Body of pancreas (tissue), 4 donors: ENCODE data around the gene DNAH6. TPM values are rescaled to one million over a fixed set of nuclear protein-coding genes. Genes with fewer than 3 reads are reported as not detected.

Experiments used
- ATAC-seq: fragments of 150-250 bp; one replicate; pipeline ENCODE4 v1.9.1; 2016
- DNase-seq, 4 donors: peaks; one replicate each; pipeline ENCODE4 v3.0.0-alpha.2; 2019
- H3K27ac ChIP-seq, 4 donors: fragments of 200-600 bp; sonication (generic); 1 replicate in 3 of 4; 2 replicates in 1 of 4; pipeline versions ENCODE4 v1.5.1 to v1.6.1; 2016 to 2019; ENCODE audit warnings: mild to moderate bottlenecking in 1 of 4, mixed read lengths in 1 of 4, moderate library complexity in 1 of 4
- H3K27me3 ChIP-seq, 2 donors: fragments of 200-600 bp; sonication (generic); one replicate each; pipeline ENCODE4 v1.6.0; 2016; ENCODE audit warnings: mild to moderate bottlenecking in 1 of 2
- H3K36me3 ChIP-seq, 2 donors: fragments of 200-600 bp; sonication (generic); replicated peaks in 1 of 2; 2 replicates each; pipeline ENCODE4 v1.5.1; 2016; ENCODE audit warnings: low read depth in 2 of 2; ENCODE audit not compliant: insufficient read depth in 1 of 2
- H3K4me1 ChIP-seq: fragments of 200-600 bp; sonication (generic); one replicate; pipeline ENCODE4 v1.6.0; 2016
- H3K4me3 ChIP-seq, 2 donors: fragments of 200-600 bp; sonication (generic); 1 replicate in 1 of 2; 2 replicates in 1 of 2; pipeline ENCODE4 v1.5.1; 2016 to 2019
- H3K9me3 ChIP-seq, 3 donors: fragments of 200-600 bp; sonication (generic); 1 replicate in 2 of 3; 2 replicates in 1 of 3; pipeline ENCODE4 v1.5.1; 2016
- POLR2A ChIP-seq, 3 donors: fragments of 450-650 bp; IDR thresholded peaks; one replicate each; pipeline ENCODE4 v1.6.1; 2016; ENCODE audit warnings: antibody characterized with exemption in 3 of 3, mild to moderate bottlenecking in 2 of 3
- WGBS, 2 donors: methylation state at CpG; one replicate each; pipeline ENCODE4 v1.1.5; 2017; 5-methylcytosine and 5-hydroxymethylcytosine counted together
- intact Hi-C: fragments of 100-400 bp; cut with DNase I; formaldehyde crosslinking; loops from one replicate; pipeline ENCODE4 v1.15.1; 2023
- total RNA-seq, 2 donors: library from RNA; depleted of rRNA; stranded (reverse); fragments of >200 nt; gene quantifications; one replicate each; pipeline ENCODE4 v1.1.0, GENCODE V29; 2016
- TF ChIP-seq, protein P1 (sequence below), 7 experiments: fragments of 450-650 bp in 4 of 7; fragments of 200-600 bp in 3 of 7; sonication (generic) in 3 of 7; IDR thresholded peaks; one replicate each; pipeline ENCODE4 v1.5.1; 2016 to 2019; ENCODE audit warnings: antibody characterized with exemption in 7 of 7

DNAH6 gene
- total RNA-seq, 2 donors from 2014 or later, result 1.3 to 2.6 TPM

DNA sequence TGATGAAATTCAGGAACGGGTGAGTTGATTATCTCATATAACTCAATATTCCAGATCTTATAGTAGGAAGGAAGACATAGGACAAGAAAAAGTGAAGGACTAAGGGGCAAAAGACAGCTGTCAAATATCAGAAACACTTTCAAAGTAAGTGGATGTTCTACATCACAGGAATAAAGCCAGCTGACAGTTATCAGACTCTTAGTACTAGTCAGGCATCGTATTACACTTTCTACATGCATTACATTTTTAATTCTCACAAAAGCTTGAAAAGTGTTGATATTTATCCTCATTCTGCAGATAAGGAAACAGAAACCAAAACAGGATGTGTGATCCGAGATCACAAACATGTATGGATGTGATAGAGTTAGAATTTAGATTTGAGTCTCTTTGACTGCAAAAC, 63.4 kb downstream of the DNAH6 start:
- no peak for ATAC-seq
- H3K9me3 ChIP-seq, result no peaks in the 10 kb centered on the region
- H3K27me3 ChIP-seq, result no peaks in the 10 kb centered on the region
- intact Hi-C loops, result no loop called here
- 76 to 78% methylated on average over 3 of the region's 3 CpGs for WGBS, 2 donors
- DNase-seq, result no peak
- no peak for TF ChIP-seq POLR2A (IDR thresholded peaks at IDR 0.05)
- TF ChIP-seq, protein P1, sequence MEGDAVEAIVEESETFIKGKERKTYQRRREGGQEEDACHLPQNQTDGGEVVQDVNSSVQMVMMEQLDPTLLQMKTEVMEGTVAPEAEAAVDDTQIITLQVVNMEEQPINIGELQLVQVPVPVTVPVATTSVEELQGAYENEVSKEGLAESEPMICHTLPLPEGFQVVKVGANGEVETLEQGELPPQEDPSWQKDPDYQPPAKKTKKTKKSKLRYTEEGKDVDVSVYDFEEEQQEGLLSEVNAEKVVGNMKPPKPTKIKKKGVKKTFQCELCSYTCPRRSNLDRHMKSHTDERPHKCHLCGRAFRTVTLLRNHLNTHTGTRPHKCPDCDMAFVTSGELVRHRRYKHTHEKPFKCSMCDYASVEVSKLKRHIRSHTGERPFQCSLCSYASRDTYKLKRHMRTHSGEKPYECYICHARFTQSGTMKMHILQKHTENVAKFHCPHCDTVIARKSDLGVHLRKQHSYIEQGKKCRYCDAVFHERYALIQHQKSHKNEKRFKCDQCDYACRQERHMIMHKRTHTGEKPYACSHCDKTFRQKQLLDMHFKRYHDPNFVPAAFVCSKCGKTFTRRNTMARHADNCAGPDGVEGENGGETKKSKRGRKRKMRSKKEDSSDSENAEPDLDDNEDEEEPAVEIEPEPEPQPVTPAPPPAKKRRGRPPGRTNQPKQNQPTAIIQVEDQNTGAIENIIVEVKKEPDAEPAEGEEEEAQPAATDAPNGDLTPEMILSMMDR (IDR thresholded peaks at IDR 0.05), result no peak
- H3K4me3 ChIP-seq, result no peak overlapping the region
- H3K27ac ChIP-seq, result no peak overlapping the region
- H3K36me3 ChIP-seq, result no peaks in the 10 kb centered on the region
- H3K4me1 ChIP-seq, result no peaks in the 10 kb centered on the region

DNA sequence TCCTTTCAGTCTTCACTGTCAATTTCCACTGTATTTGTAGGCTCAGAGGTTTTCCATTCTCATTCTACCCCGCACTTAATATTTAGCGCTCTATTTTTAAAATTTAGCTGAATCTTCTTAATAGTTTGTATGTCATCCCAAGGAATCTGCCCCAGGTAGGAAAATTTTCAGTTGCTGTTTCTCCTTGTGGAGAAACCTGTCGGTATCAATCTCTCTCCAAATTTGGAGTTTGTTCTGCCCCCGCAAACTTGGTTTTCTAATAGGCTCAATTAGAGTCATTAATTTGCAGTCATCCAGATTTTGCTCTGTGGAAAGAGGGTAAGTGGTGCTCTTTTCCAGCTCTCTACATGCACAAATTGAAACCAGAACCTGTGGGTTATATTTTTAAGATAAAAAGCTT, 87.6 kb downstream of the DNAH6 start:
- no peaks in the 10 kb centered on the region for H3K27me3 ChIP-seq
- ATAC-seq (no peak), DNase-seq (no peak)
- 92 to 95% methylated on average over 4 of the region's 4 CpGs for WGBS, 2 donors
- no peaks in the 10 kb centered on the region for H3K4me1 ChIP-seq
- H3K36me3 ChIP-seq, result no peaks in the 10 kb centered on the region
- no peaks in the 10 kb centered on the region for H3K9me3 ChIP-seq
- no peak overlapping the region for H3K27ac ChIP-seq
- TF ChIP-seq, protein P1 (IDR thresholded peaks at IDR 0.05), result no peak
- TF ChIP-seq POLR2A (IDR thresholded peaks at IDR 0.05), result no peak
- no peak overlapping the region for H3K4me3 ChIP-seq
- intact Hi-C loops, result no loop called here

GRCh38 chr2:84613082-84613481, 96.8 kb downstream of the DNAH6 start:
- TF ChIP-seq, protein P1 (IDR thresholded peaks at IDR 0.05), result no peak
- TF ChIP-seq POLR2A (IDR thresholded peaks at IDR 0.05), result no peak
- peak in 3 of 4 donors; percentile 12 to 24 (median 23) for DNase-seq
- peak; percentile 90 for ATAC-seq

DNA sequence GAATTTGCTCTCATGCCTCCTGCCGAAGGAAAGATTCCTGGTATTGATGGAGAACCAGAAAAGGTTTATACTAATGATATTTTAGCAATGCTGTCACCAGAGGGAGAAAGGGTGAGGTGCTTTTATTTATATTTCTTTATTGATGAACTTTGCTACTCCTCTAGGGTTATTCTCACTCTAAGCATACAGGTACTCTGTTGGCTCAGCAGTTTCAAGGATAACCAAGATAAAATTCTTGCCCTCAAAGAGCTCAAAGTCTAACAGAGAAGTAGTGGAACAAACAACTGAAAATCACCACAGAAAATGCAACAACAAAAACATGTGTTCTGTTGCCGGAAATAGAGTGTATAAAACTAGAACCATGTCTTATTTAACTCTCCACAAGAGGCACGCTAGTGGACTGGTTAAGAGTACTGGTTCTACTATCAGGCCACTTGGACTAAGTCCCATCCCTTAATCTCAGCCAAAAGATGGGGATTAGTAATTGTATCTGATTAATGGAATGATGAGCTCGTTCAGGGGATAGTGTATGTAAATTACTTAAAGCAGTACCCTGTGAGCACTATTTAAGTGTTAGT, 103.6 kb downstream of the DNAH6 start:
- no peak overlapping the region for H3K27ac ChIP-seq
- no peaks in the 10 kb centered on the region for H3K36me3 ChIP-seq
- H3K4me3 ChIP-seq, result no peak overlapping the region
- H3K27me3 ChIP-seq, result no peaks in the 10 kb centered on the region
- DNase-seq (no peak), ATAC-seq (no peak)
- no peak for TF ChIP-seq POLR2A (IDR thresholded peaks at IDR 0.05)
- TF ChIP-seq, protein P1 (IDR thresholded peaks at IDR 0.05), result no peak
- WGBS, 2 donors, result 76 to 78% methylated on average over 4 of the region's 4 CpGs
- peaks cover 5% of the 10 kb centered on the region for H3K4me1 ChIP-seq
- H3K9me3 ChIP-seq, result no peaks in the 10 kb centered on the region
- intact Hi-C loops, result no loop called here

More at GRCh38 chr2:84613082-84613481, 96.8 kb downstream of the DNAH6 start:
- Histone ChIP-seq H3K4me1 (no peaks in the 10 kb centered on the region), H3K4me3 (no peak overlapping the region), H3K36me3 (no peaks in the 10 kb centered on the region), H3K9me3 (no peaks in the 10 kb centered on the region), H3K27ac (no peak overlapping the region), H3K27me3 (no peaks in the 10 kb centered on the region)
- WGBS, 2 donors, result 59 to 72% methylated on average over 2 of the region's 2 CpGs
- intact Hi-C loops, result no loop called here

- DNase-seq (no peak), ATAC-seq (no peak)
- WGBS, 2 donors, result 75 to 81% methylated on average over 2 of the region's 2 CpGs
- Histone ChIP-seq H3K4me3 (no peak overlapping the region), H3K4me1 (peaks cover 5% of the 10 kb centered on the region), H3K9me3 (no peaks in the 10 kb centered on the region), H3K27ac (no peak overlapping the region), H3K27me3 (no peaks in the 10 kb centered on the region), H3K36me3 (no peaks in the 10 kb centered on the region)
- TF ChIP-seq POLR2A (IDR thresholded peaks at IDR 0.05), result no peak
- TF ChIP-seq, protein P1 (IDR thresholded peaks at IDR 0.05), result no peak
- intact Hi-C loops, result no loop called here
Observed at GRCh38 chr2:84628486-84628885, 112.2 kb downstream of the DNAH6 start.
